Osteoblast (primary cell): ENCODE measurements around the gene PAH. TPM values are rescaled to one million over a fixed set of nuclear protein-coding genes. Genes with fewer than 3 reads are reported as not detected.

Experiments used
- DNase-seq: peaks from one replicate; pipeline ENCODE4 v3.0.0; 2011; ENCODE audit warnings: low spot score, mixed read lengths; ENCODE audit not compliant: insufficient read length; ENCODE audit errors: missing footprints
- H2AFZ ChIP-seq: 2 replicates; pipeline ENCODE4 v1.6.0; 2011; ENCODE audit warnings: mild to moderate bottlenecking, low read length
- H3K27ac ChIP-seq: 2 replicates; pipeline ENCODE4 v1.5.1; 2011; ENCODE audit warnings: mild to moderate bottlenecking, low read depth, low read length, moderate library complexity
- H3K27me3 ChIP-seq: 2 replicates; pipeline ENCODE4 v1.6.0; 2012; ENCODE audit warnings: mild to moderate bottlenecking, control low read depth, inconsistent platforms, low read length, moderate library complexity; ENCODE audit not compliant: insufficient read depth
- H3K36me3 ChIP-seq: 2 replicates; pipeline ENCODE4 v1.5.1; 2011; ENCODE audit warnings: mild to moderate bottlenecking, low read length, control low read depth, moderate library complexity; ENCODE audit not compliant: insufficient read depth
- H3K4me1 ChIP-seq: 2 replicates; pipeline ENCODE4 v1.5.1; 2011; ENCODE audit warnings: mild to moderate bottlenecking, low read length, control low read depth, moderate library complexity; ENCODE audit not compliant: insufficient read depth
- H3K4me2 ChIP-seq: 2 replicates; pipeline ENCODE4 v1.6.0; 2011; ENCODE audit warnings: mild to moderate bottlenecking, low read length; ENCODE audit not compliant: insufficient read depth
- H3K4me3 ChIP-seq: fragments of 200-600 bp; sonication (generic); 3 replicates; pipeline ENCODE4 v1.5.1; 2012; ENCODE audit warnings: mild to moderate bottlenecking, low read length, inconsistent platforms; ENCODE audit not compliant: insufficient read depth
- H3K79me2 ChIP-seq: 2 replicates; pipeline ENCODE4 v1.6.0; 2012; ENCODE audit warnings: mild to moderate bottlenecking, low read length, control low read depth, inconsistent platforms; ENCODE audit not compliant: insufficient read depth
- H3K9me3 ChIP-seq: 2 replicates; pipeline ENCODE4 v1.5.1; 2011; ENCODE audit warnings: low read depth, low read length, control low read depth
- H4K20me1 ChIP-seq: 2 replicates; pipeline ENCODE4 v1.6.0; 2012; ENCODE audit warnings: mild to moderate bottlenecking, low read length, control low read depth; ENCODE audit not compliant: insufficient read depth
- CTCF ChIP-seq: IDR thresholded peaks from 2 replicates; pipeline ENCODE4 v1.5.1; 2011; ENCODE audit warnings: mild to moderate bottlenecking, low read depth, low read length, moderate library complexity; ENCODE audit errors: extremely low read depth
- total RNA-seq: library from RNA; depleted of rRNA; stranded (reverse); fragments of >200 nt; gene quantifications from 2 replicates; pipeline ENCODE4 v1.2.3, GENCODE V29; 2012

Gene PAH
- total RNA-seq, 1 donor, result not detected

GRCh38 chr12:102964872-102965271 lies 47.8 kb upstream of the PAH start:
- Histone ChIP-seq H3K36me3 (no peaks in the 10 kb centered on the region), H3K9me3 (no peaks in the 10 kb centered on the region), H3K4me2 (no peak overlapping the region), H3K4me3 (no peak overlapping the region), H3K79me2 (no peaks in the 10 kb centered on the region), H3K27ac (no peak overlapping the region), H2AFZ (no peak overlapping the region), H3K27me3 (peaks cover 39% of the 10 kb centered on the region), H4K20me1 (no peaks in the 10 kb centered on the region), H3K4me1 (no peaks in the 10 kb centered on the region)
- DNase-seq, result no peak
- no peak for TF ChIP-seq CTCF

GRCh38 chr12:102963796-102964195 lies 46.8 kb upstream of the PAH start:
- DNase-seq, result no peak
- Histone ChIP-seq H2AFZ (no peak overlapping the region), H3K27me3 (peaks cover 49% of the 10 kb centered on the region), H3K27ac (no peak overlapping the region), H3K9me3 (no peaks in the 10 kb centered on the region), H3K4me3 (no peak overlapping the region), H3K4me1 (no peaks in the 10 kb centered on the region), H3K79me2 (no peaks in the 10 kb centered on the region), H3K4me2 (no peak overlapping the region), H3K36me3 (no peaks in the 10 kb centered on the region), H4K20me1 (no peaks in the 10 kb centered on the region)
- no peak for TF ChIP-seq CTCF

- H3K27ac ChIP-seq, result no peak overlapping the region
- no peaks in the 10 kb centered on the region for H3K79me2 ChIP-seq
- H4K20me1 ChIP-seq, result no peaks in the 10 kb centered on the region
- H3K27me3 ChIP-seq, result peaks cover 53% of the 10 kb centered on the region
- H2AFZ ChIP-seq, result no peak overlapping the region
- H3K4me1 ChIP-seq, result no peaks in the 10 kb centered on the region
- no peaks in the 10 kb centered on the region for H3K36me3 ChIP-seq
- no peak for DNase-seq
- H3K4me2 ChIP-seq, result no peak overlapping the region
- no peak for TF ChIP-seq CTCF
- no peak overlapping the region for H3K4me3 ChIP-seq
- no peaks in the 10 kb centered on the region for H3K9me3 ChIP-seq
Observed at GRCh38 chr12:102962986-102963385, 45.9 kb upstream of the PAH start.

- H3K9me3 ChIP-seq, result no peaks in the 10 kb centered on the region
- H3K4me1 ChIP-seq, result no peaks in the 10 kb centered on the region
- H4K20me1 ChIP-seq, result no peaks in the 10 kb centered on the region
- no peak overlapping the region for H2AFZ ChIP-seq
- H3K4me3 ChIP-seq, result no peak overlapping the region
- H3K36me3 ChIP-seq, result no peaks in the 10 kb centered on the region
- no peak for DNase-seq
- no peak overlapping the region for H3K27ac ChIP-seq
- TF ChIP-seq CTCF, result no peak
- peaks cover 53% of the 10 kb centered on the region for H3K27me3 ChIP-seq
- no peaks in the 10 kb centered on the region for H3K79me2 ChIP-seq
- peak overlapping the region; percentile 2 for H3K4me2 ChIP-seq
Observed at GRCh38 chr12:102962532-102962931, 45.5 kb upstream of the PAH start.
